OCI-LY7 (cell line): ENCODE results near the gene PLOD1. TPM values are rescaled to one million over a fixed set of nuclear protein-coding genes. Genes with fewer than 3 reads are reported as not detected.

ENCODE experiments used
- BruUV-seq: library from RNA; stranded (reverse); fragments of 400-500 nt; replicated peaks from 2 replicates; lab custom pipeline; 2021; lab: Mats Ljungman, UMichigan
- CTCF ChIA-PET: fragments of 300-600 bp; sonication (Branson Sonifier 250); formaldehyde crosslinking; loops from one replicate; lab custom pipeline; 2022; ENCODE audit warnings: antibody characterized with exemption; ENCODE audit not compliant: unreplicated experiment; lab: Charles Lee
- POLR2A ChIA-PET: fragments of 300-600 bp; sonication (Branson Sonifier 250); formaldehyde crosslinking; loops from one replicate; lab custom pipeline; 2022; ENCODE audit warnings: antibody characterized with exemption; lab: Charles Lee
- DNase-seq: peaks from one replicate; pipeline ENCODE4 v3.0.0-alpha.2; 2015; ENCODE audit warnings: low spot score
- H2AFZ ChIP-seq: fragments of 200-600 bp; sonication (generic), shearing (Covaris generic); 2 replicates; pipeline ENCODE4 v1.6.1; 2014; ENCODE audit warnings: mild to moderate bottlenecking, antibody characterized with exemption, low read length, moderate library complexity
- H3K27ac ChIP-seq: fragments of 200-600 bp; sonication (generic); 2 replicates; pipeline ENCODE4 v1.5.1; 2014; ENCODE audit warnings: mixed run types, low read depth, mild to moderate bottlenecking, moderate library complexity, low read length, inconsistent platforms; ENCODE audit not compliant: poor library complexity, severe bottlenecking
- H3K36me3 ChIP-seq: fragments of 200-600 bp; sonication (generic); 2 replicates; pipeline ENCODE4 v1.6.1; 2014; ENCODE audit warnings: mild to moderate bottlenecking, antibody characterized with exemption, low read length, moderate library complexity, mixed read lengths; ENCODE audit not compliant: insufficient read depth
- H3K4me1 ChIP-seq: fragments of 200-600 bp; sonication (generic); 2 replicates; pipeline ENCODE4 v1.5.1; 2014; ENCODE audit warnings: mild to moderate bottlenecking, low read length; ENCODE audit not compliant: insufficient read depth, poor library complexity, severe bottlenecking
- H3K4me2 ChIP-seq: fragments of 200-600 bp; sonication (generic); 2 replicates; pipeline ENCODE4 v1.6.1; 2014; ENCODE audit warnings: mild to moderate bottlenecking, low read length
- H3K4me3 ChIP-seq: fragments of 200-600 bp; sonication (generic); 2 replicates; pipeline ENCODE4 v1.5.1; 2014; ENCODE audit warnings: mild to moderate bottlenecking, low read depth, low read length; ENCODE audit not compliant: poor library complexity, severe bottlenecking
- H3K79me2 ChIP-seq: fragments of 200-600 bp; sonication (generic); 2 replicates; pipeline ENCODE4 v1.6.1; 2016; ENCODE audit warnings: low read depth, mild to moderate bottlenecking, low read length, moderate library complexity, mixed read lengths; ENCODE audit not compliant: insufficient read depth
- H3K9me2 ChIP-seq: fragments of 200-600 bp; sonication (generic); 2 replicates; pipeline ENCODE4 v1.6.1; 2016; ENCODE audit warnings: mild to moderate bottlenecking, low read length, mixed read lengths; ENCODE audit not compliant: insufficient read depth
- H3K9me3 ChIP-seq: fragments of 200-600 bp; sonication (generic); 2 replicates; pipeline ENCODE4 v1.6.1; 2014; ENCODE audit warnings: mild to moderate bottlenecking, mixed run types, low read length, mixed read lengths
- H4K20me1 ChIP-seq: fragments of 200-600 bp; sonication (generic); 2 replicates; pipeline ENCODE4 v1.6.1; 2014; ENCODE audit warnings: mild to moderate bottlenecking, antibody characterized with exemption, low read length, moderate library complexity, mixed read lengths; ENCODE audit not compliant: insufficient read depth
- CTCF ChIP-seq: fragments of 200-600 bp; sonication (generic); conservative IDR thresholded peaks from 2 replicates; pipeline ENCODE4 v1.5.1; 2014; ENCODE audit warnings: mild to moderate bottlenecking, antibody characterized with exemption, low read length, moderate library complexity, mixed read lengths
- EZH2phosphoT487 ChIP-seq: fragments of 200-600 bp; sonication (generic); IDR thresholded peaks from 2 replicates; pipeline ENCODE4 v1.6.1; 2018; ENCODE audit warnings: low read depth, borderline replicate concordance, mild to moderate bottlenecking, mixed run types, antibody characterized with exemption, low read length, moderate library complexity, mixed read lengths
- intact Hi-C: fragments of 100-400 bp; cut with micrococcal nuclease; formaldehyde crosslinking; loops from one replicate; pipeline ENCODE4 v1.10.0; 2022; ENCODE audit not compliant: unreplicated experiment
- total RNA-seq, 2 experiments: library from RNA; depleted of rRNA in 1 of 2; stranded (reverse); fragments of >200 nt in 1 of 2; shearing (Covaris generic) in 1 of 2; gene quantifications; 2 replicates each; pipeline ENCODE4 v1.2.3, GENCODE V29; 2014 to 2022

PLOD1 gene
- total RNA-seq, 2 experiments from 2014 or later = 11.3 to 11.7 TPM

- DNase-seq = no peak
- no peak overlapping the region for H2AFZ ChIP-seq
- H3K36me3 ChIP-seq = peaks cover 61% of the 10 kb centered on the region
- BruUV-seq = no TSS peak
- H3K27ac ChIP-seq = no peak overlapping the region
- no peak overlapping the region for H3K4me2 ChIP-seq
- ChIA-PET POLR2A (no interaction called here), CTCF (no interaction called here)
- no peaks in the 10 kb centered on the region for H3K9me2 ChIP-seq
- no peaks in the 10 kb centered on the region for H4K20me1 ChIP-seq
- H3K4me3 ChIP-seq = no peak overlapping the region
- H3K79me2 ChIP-seq = no peaks in the 10 kb centered on the region
- intact Hi-C loops = no loop called here
- H3K4me1 ChIP-seq = no peaks in the 10 kb centered on the region
- no peaks in the 10 kb centered on the region for H3K9me3 ChIP-seq
- TF ChIP-seq CTCF = no peak
- TF ChIP-seq EZH2phosphoT487 = no peak
These were observed 77.5 kb downstream of the PLOD1 start for GRCh38 chr1:12011998-12012397.

- no peaks in the 10 kb centered on the region for H3K9me2 ChIP-seq
- BruUV-seq = TSS peak; percentile 83
- TF ChIP-seq EZH2phosphoT487 (no peak), CTCF (no peak)
- no peak overlapping the region for H3K4me3 ChIP-seq
- CTCF ChIA-PET = no interaction called here
- no peaks in the 10 kb centered on the region for H3K9me3 ChIP-seq
- H3K4me1 ChIP-seq = no peaks in the 10 kb centered on the region
- H2AFZ ChIP-seq = no peak overlapping the region
- intact Hi-C loops = no loop called here
- no peaks in the 10 kb centered on the region for H4K20me1 ChIP-seq
- H3K27ac ChIP-seq = no peak overlapping the region
- no peak overlapping the region for H3K4me2 ChIP-seq
- POLR2A ChIA-PET = no interaction called here
- DNase-seq = no peak
- H3K79me2 ChIP-seq = no peaks in the 10 kb centered on the region
- H3K36me3 ChIP-seq = peaks cover 54% of the 10 kb centered on the region
These were observed 78.2 kb downstream of the PLOD1 start for GRCh38 chr1:12012560-12013316.
